Measurements from ENCODE around the gene ADGRG4. TPM values are rescaled to one million over a fixed set of nuclear protein-coding genes. Genes with fewer than 3 reads are reported as not detected.

Gene ADGRG4
- polyA plus RNA-seq, 1 of the 3 experiments (the other 2 are of a cell fraction), result not detected

DNA sequence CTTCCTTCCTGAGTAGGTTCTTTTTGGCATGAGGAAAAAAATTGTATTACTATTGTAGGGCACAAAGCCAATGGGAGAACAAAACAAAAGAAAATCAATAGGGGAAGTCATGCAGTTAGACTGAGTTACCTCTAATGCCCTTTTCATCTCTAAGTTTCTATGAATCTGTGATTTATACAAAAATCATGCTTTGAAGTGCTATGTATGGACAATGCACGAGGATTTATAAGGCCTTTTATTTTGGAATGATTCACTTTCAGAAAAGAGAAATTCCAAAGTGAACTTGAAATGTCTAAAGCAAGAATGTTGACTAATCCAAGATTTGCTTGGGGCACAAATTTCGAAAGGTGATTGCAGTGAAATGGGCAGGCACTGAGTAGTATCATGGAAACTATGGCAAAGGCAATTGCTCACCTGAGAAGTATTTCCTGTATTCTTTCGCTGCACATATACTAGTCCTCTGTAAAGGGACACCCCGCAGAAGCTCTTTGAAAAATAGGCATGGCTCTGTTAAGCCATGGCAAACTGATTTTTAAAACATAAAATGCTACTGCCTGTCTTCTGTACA lies 52.8 kb downstream of the ADGRG4 start:
- POLR2A ChIA-PET, result no interaction called here
- CTCF ChIA-PET, result no interaction called here
- no peaks in the 10 kb centered on the region for H3K27me3 ChIP-seq (ENCODE audit: insufficient read depth)
- DNase-seq, result no peak
- no peaks in the 10 kb centered on the region for H4K20me1 ChIP-seq (ENCODE audit: insufficient read depth)
- no peak overlapping the region for H2AFZ ChIP-seq (ENCODE audit: low read depth)
- no peaks in the 10 kb centered on the region for H3K9me2 ChIP-seq
- no peak for TF ChIP-seq NRF1 (IDR thresholded peaks at IDR 0.05; ENCODE audit: low read depth, low read length)
- TF ChIP-seq EP300 (IDR thresholded peaks at IDR 0.05; ENCODE audit: borderline replicate concordance in 1 of 2, low read depth in 1 of 2, low read length in 1 of 2), result no peak
- no peak for TF ChIP-seq POLR2AphosphoS5 (IDR thresholded peaks at IDR 0.05; ENCODE audit: low read depth, low read length)
- TF ChIP-seq MEF2A (IDR thresholded peaks at IDR 0.05; ENCODE audit: borderline replicate concordance, low read depth), result no peak
- TF ChIP-seq CHD2 (IDR thresholded peaks at IDR 0.05; ENCODE audit: low read length, partially characterized antibody), result no peak
- TF ChIP-seq NFIC (IDR thresholded peaks at IDR 0.05; ENCODE audit: borderline replicate concordance), result no peak
- no peak for TF ChIP-seq RXRA (IDR thresholded peaks at IDR 0.05; ENCODE audit: borderline replicate concordance, low read depth)
- no peak for TF ChIP-seq YY1 (IDR thresholded peaks at IDR 0.05; ENCODE audit: low read depth)
- H3F3A ChIP-seq (replicated peaks; ENCODE audit: insufficient read depth), result no peaks in the 10 kb centered on the region
- H3K4me3 ChIP-seq (ENCODE audit: low read depth in 2 of 2, low read length in 1 of 2), result no peak overlapping the region
- H3K4me1 ChIP-seq (ENCODE audit: control insufficient read depth in 1 of 2, insufficient read depth in 2 of 2, low read depth in 1 of 2, low read length in 1 of 2), result no peaks in the 10 kb centered on the region
- H3K4me2 ChIP-seq, result no peak overlapping the region
- H3K27ac ChIP-seq (ENCODE audit: low read depth in 2 of 2, low read length in 1 of 2), result no peak overlapping the region
- H3K9ac ChIP-seq, result no peak overlapping the region
- no peaks in the 10 kb centered on the region for H3K36me3 ChIP-seq (replicated peaks in 1 of 2; ENCODE audit: control insufficient read depth in 1 of 2, insufficient read depth in 2 of 2, low read length in 1 of 2)
- H3K79me2 ChIP-seq (ENCODE audit: insufficient read depth), result no peaks in the 10 kb centered on the region
- WGBS (ENCODE audit: low lambda C conversion rate), result 23% methylated on average over 4 of the region's 4 CpGs
- H3K9me3 ChIP-seq, result no peaks in the 10 kb centered on the region

DNA sequence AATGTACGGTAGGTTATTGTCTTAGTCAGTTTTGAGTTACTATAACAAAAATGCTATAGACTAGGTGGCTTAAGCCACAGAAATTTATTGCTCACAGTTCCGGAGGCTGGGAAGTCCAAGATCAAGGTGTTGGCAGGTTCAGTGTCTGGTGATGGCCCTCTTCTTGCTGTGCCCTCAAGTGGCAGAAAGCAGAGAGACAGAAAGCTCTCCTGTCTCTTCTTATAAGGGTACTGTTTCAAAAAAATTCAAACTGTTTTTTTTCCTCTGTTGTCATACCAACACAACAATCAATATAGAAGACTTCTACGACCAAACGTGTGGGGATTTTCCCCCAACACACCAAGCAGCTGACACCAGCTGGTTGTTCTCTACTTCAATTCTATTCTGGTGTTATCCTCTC lies 53.4 kb downstream of the ADGRG4 start:
- Histone ChIP-seq H3K36me3 (replicated peaks in 1 of 2; ENCODE audit: control insufficient read depth in 1 of 2, insufficient read depth in 2 of 2, low read length in 1 of 2) (no peaks in the 10 kb centered on the region), H4K20me1 (ENCODE audit: insufficient read depth) (no peaks in the 10 kb centered on the region), H3K27me3 (ENCODE audit: insufficient read depth) (no peaks in the 10 kb centered on the region), H3F3A (replicated peaks; ENCODE audit: insufficient read depth) (no peaks in the 10 kb centered on the region), H3K9me2 (no peaks in the 10 kb centered on the region), H3K27ac (ENCODE audit: low read depth in 2 of 2, low read length in 1 of 2) (no peak overlapping the region), H3K4me3 (ENCODE audit: low read depth in 2 of 2, low read length in 1 of 2) (no peak overlapping the region), H2AFZ (ENCODE audit: low read depth) (no peak overlapping the region), H3K9ac (no peak overlapping the region), H3K79me2 (ENCODE audit: insufficient read depth) (no peaks in the 10 kb centered on the region), H3K4me2 (no peak overlapping the region), H3K4me1 (ENCODE audit: control insufficient read depth in 1 of 2, insufficient read depth in 2 of 2, low read depth in 1 of 2, low read length in 1 of 2) (no peaks in the 10 kb centered on the region), H3K9me3 (no peaks in the 10 kb centered on the region)
- CTCF ChIA-PET, result no interaction called here
- DNase-seq, result no peak
- POLR2A ChIA-PET, result no interaction called here
- WGBS (ENCODE audit: low lambda C conversion rate), result 35% methylated on average over 4 of the region's 4 CpGs
- TF ChIP-seq NFIC (IDR thresholded peaks at IDR 0.05; ENCODE audit: borderline replicate concordance), result no peak
- TF ChIP-seq, protein P1, sequence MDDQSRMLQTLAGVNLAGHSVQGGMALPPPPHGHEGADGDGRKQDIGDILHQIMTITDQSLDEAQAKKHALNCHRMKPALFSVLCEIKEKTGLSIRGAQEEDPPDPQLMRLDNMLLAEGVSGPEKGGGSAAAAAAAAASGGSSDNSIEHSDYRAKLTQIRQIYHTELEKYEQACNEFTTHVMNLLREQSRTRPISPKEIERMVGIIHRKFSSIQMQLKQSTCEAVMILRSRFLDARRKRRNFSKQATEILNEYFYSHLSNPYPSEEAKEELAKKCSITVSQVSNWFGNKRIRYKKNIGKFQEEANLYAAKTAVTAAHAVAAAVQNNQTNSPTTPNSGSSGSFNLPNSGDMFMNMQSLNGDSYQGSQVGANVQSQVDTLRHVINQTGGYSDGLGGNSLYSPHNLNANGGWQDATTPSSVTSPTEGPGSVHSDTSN (IDR thresholded peaks at IDR 0.05), result no peak

DNA sequence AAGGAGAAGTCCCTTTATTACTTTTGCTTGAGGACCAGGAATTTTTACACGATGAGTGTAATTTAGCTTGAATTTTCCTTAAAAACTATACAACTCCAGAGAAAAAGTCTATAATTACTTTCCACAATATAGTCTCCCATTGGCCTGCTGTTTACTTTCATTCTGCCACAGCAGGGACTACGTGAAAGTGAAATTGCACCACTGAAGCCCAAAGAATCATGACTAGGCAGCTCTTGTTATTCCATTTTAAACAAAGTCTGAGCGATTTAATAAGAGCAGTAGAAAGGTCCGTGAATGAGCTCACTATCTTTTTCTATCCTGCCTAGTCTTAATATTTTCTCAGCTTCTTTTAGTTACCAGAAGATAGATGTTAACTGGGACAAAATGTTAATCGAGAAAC lies 68.6 kb downstream of the ADGRG4 start:
- Histone ChIP-seq H3K9ac (no peak overlapping the region), H4K20me1 (ENCODE audit: insufficient read depth) (no peaks in the 10 kb centered on the region), H3K9me3 (no peaks in the 10 kb centered on the region), H3F3A (replicated peaks; ENCODE audit: insufficient read depth) (no peaks in the 10 kb centered on the region), H3K9me2 (no peaks in the 10 kb centered on the region), H3K4me3 (ENCODE audit: low read depth in 2 of 2, low read length in 1 of 2) (no peak overlapping the region), H3K36me3 (replicated peaks in 1 of 2; ENCODE audit: control insufficient read depth in 1 of 2, insufficient read depth in 2 of 2, low read length in 1 of 2) (no peaks in the 10 kb centered on the region), H3K4me1 (ENCODE audit: control insufficient read depth in 1 of 2, insufficient read depth in 2 of 2, low read depth in 1 of 2, low read length in 1 of 2) (no peaks in the 10 kb centered on the region), H3K27me3 (ENCODE audit: insufficient read depth) (no peaks in the 10 kb centered on the region), H3K27ac (ENCODE audit: low read depth in 2 of 2, low read length in 1 of 2) (no peak overlapping the region), H3K4me2 (no peak overlapping the region), H2AFZ (ENCODE audit: low read depth) (no peak overlapping the region), H3K79me2 (ENCODE audit: insufficient read depth) (no peaks in the 10 kb centered on the region)
- DNase-seq, result no peak
- TF ChIP-seq NFIC (IDR thresholded peaks at IDR 0.05; ENCODE audit: borderline replicate concordance), result no peak
- no peak for TF ChIP-seq RXRA (IDR thresholded peaks at IDR 0.05; ENCODE audit: borderline replicate concordance, low read depth)
- TF ChIP-seq TAF1 (IDR thresholded peaks at IDR 0.05; ENCODE audit: borderline replicate concordance, low read depth, low read length), result no peak
- no peak for TF ChIP-seq SIN3A (IDR thresholded peaks at IDR 0.05; ENCODE audit: borderline replicate concordance, low read depth, low read length)
- no peak for TF ChIP-seq SMC3 (IDR thresholded peaks at IDR 0.05; ENCODE audit: low read depth, low read length)
- no peak for TF ChIP-seq RAD21 (IDR thresholded peaks at IDR 0.05; ENCODE audit: low read length)
- TF ChIP-seq, protein P2, sequence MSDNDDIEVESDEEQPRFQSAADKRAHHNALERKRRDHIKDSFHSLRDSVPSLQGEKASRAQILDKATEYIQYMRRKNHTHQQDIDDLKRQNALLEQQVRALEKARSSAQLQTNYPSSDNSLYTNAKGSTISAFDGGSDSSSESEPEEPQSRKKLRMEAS (IDR thresholded peaks at IDR 0.05; ENCODE audit: low read depth), result no peak
- POLR2A ChIA-PET, result no interaction called here
- WGBS (ENCODE audit: low lambda C conversion rate), result 18% methylated on average over 5 of the region's 5 CpGs
- CTCF ChIA-PET, result no interaction called here

All from SK-N-SH (cell line).